Endothelial cell of umbilical vein (primary cell): ENCODE measurements around the gene MASP1.

ENCODE experiments used
- CTCF ChIP-seq, 2 donors: IDR thresholded peaks; 1 replicate in 1 of 2; 2 replicates in 1 of 2; pipeline ENCODE4 v1.5.1; 2011; ENCODE audit warnings: low read length in 2 of 2, mild to moderate bottlenecking in 2 of 2, moderate library complexity in 2 of 2, control low read depth in 1 of 2, inconsistent platforms in 1 of 2, low read depth in 1 of 2; ENCODE audit not compliant: insufficient read depth in 1 of 2; ENCODE audit errors: extremely low read depth in 1 of 2
- FOS ChIP-seq: IDR thresholded peaks from 2 replicates; pipeline ENCODE4 v1.6.1; 2011; ENCODE audit warnings: mild to moderate bottlenecking, low read length, moderate library complexity, borderline replicate concordance; ENCODE audit not compliant: insufficient read depth
- JUN ChIP-seq: IDR thresholded peaks from 2 replicates; pipeline ENCODE4 v1.6.1; 2011; ENCODE audit warnings: borderline replicate concordance, low read depth; ENCODE audit not compliant: insufficient read length, insufficient read depth
- MAX ChIP-seq: IDR thresholded peaks from 2 replicates; pipeline ENCODE4 v1.6.1; 2011; ENCODE audit not compliant: insufficient read depth, insufficient read length
- MYC ChIP-seq: IDR thresholded peaks from one replicate; pipeline ENCODE4 v1.6.1; 2011; ENCODE audit warnings: mild to moderate bottlenecking, low read depth, low read length
- POLR2A ChIP-seq: IDR thresholded peaks from 2 replicates; pipeline ENCODE4 v1.6.1; 2012; ENCODE audit warnings: low read depth, mild to moderate bottlenecking, control low read depth, low read length
- POLR2AphosphoS5 ChIP-seq: IDR thresholded peaks from 2 replicates; pipeline ENCODE4 v1.6.1; 2012; ENCODE audit warnings: low read depth, mild to moderate bottlenecking, control low read depth, low read length, moderate library complexity; ENCODE audit not compliant: insufficient read depth

GRCh38 chr3:187257471-187257870 is 34.1 kb downstream of the MASP1 start:
- TF ChIP-seq POLR2A (no peak), CTCF (IDR thresholded peaks at IDR 0.05; ENCODE audit: extremely low read depth in 1 of 2, insufficient read depth in 1 of 2, low read depth in 1 of 2, low read length in 2 of 2) (no peak), JUN (no peak), POLR2AphosphoS5 (no peak), MYC (no peak), MAX (no peak), FOS (no peak)
